Right lobe of liver (tissue), 4 donors: ENCODE results near the gene PDE7B.

Experiments used
- POLR2A ChIP-seq: fragments of 450-650 bp; IDR thresholded peaks from one replicate; pipeline ENCODE4 v1.6.1; 2017; ENCODE audit warnings: antibody characterized with exemption, mild to moderate bottlenecking
- TF ChIP-seq, protein P1 (sequence below), 4 donors: fragments of 200-600 bp in 3 of 4; fragments of 450-650 bp in 1 of 4; IDR thresholded peaks; one replicate each; pipeline versions ENCODE4 v1.5.1 to v1.8.0; 2016 to 2022; ENCODE audit warnings: antibody characterized with exemption in 4 of 4, mild to moderate bottlenecking in 2 of 4
- donor health status: DM: no; HTN: no; CAD: no.
- donor health status: DM: no; HTN: no; CAD: no.
- donor health status: DM: no; HTN: yes; CAD: no.

DNA sequence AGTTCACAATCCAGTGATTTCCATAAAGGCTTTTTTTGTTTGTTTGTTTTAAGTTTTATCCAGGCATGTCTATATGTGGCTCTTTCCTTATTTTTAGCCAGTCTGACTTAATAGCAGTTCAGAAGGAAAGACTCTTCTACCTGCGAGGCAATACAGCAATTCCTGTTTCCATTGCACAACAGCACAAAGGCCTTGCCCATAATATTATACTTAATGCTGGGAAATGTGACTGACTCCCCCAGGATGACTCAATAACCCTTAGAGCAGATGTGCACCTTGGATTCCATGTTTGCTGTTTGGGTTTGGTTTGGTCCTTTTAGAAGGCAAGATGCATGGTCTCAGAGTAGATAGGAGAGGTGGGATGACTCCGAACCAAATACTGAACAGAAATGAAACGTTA, 214.5 kb downstream of the PDE7B start:
- TF ChIP-seq, protein P1, sequence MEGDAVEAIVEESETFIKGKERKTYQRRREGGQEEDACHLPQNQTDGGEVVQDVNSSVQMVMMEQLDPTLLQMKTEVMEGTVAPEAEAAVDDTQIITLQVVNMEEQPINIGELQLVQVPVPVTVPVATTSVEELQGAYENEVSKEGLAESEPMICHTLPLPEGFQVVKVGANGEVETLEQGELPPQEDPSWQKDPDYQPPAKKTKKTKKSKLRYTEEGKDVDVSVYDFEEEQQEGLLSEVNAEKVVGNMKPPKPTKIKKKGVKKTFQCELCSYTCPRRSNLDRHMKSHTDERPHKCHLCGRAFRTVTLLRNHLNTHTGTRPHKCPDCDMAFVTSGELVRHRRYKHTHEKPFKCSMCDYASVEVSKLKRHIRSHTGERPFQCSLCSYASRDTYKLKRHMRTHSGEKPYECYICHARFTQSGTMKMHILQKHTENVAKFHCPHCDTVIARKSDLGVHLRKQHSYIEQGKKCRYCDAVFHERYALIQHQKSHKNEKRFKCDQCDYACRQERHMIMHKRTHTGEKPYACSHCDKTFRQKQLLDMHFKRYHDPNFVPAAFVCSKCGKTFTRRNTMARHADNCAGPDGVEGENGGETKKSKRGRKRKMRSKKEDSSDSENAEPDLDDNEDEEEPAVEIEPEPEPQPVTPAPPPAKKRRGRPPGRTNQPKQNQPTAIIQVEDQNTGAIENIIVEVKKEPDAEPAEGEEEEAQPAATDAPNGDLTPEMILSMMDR (IDR thresholded peaks at IDR 0.05) = no peak
- no peak for TF ChIP-seq POLR2A
